Astrocyte of the spinal cord (primary cell): ENCODE results near the gene RGSL1.

Source experiments
- DNase-seq: peaks from one replicate; pipeline ENCODE4 v3.0.0; 2011; ENCODE audit warnings: low read depth, low spot score
- H3K4me3 ChIP-seq: 2 replicates; pipeline ENCODE4 v1.5.1; 2011; ENCODE audit warnings: low read depth, mild to moderate bottlenecking, low read length, moderate library complexity
- in situ Hi-C: cut with HindIII; loops from 2 replicates; pipeline ENCODE4 v1.10.0; 2017; ENCODE audit warnings: low sequenced_read_pairs
- TF ChIP-seq, protein P1 (sequence below): IDR thresholded peaks from 2 replicates; pipeline ENCODE4 v1.5.1; 2012; ENCODE audit warnings: low read depth, mild to moderate bottlenecking, low read length, inconsistent platforms

Gene RGSL1

DNA sequence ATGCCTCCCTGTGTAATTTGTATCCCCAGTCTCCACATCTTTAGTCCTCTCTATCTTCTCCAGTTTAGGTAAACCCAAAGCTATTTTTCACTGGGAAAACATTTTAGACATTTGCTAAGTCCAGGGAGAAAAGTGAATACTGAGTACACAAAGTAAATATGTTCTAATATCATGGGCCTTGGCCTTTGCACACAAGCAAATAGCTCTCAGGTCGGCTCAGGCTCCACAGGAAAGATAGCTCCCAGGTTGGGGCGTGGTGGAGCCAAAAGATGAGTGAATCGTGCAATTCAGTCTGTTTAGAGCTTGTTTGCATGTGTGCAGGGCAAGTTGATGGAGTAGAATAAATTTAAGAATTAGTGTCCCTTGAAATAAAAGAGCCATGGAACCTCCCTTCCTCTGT, 7.9 kb downstream of the RGSL1 start:
- in situ Hi-C loops = no loop called here
- DNase-seq = no peak
- TF ChIP-seq, protein P1, sequence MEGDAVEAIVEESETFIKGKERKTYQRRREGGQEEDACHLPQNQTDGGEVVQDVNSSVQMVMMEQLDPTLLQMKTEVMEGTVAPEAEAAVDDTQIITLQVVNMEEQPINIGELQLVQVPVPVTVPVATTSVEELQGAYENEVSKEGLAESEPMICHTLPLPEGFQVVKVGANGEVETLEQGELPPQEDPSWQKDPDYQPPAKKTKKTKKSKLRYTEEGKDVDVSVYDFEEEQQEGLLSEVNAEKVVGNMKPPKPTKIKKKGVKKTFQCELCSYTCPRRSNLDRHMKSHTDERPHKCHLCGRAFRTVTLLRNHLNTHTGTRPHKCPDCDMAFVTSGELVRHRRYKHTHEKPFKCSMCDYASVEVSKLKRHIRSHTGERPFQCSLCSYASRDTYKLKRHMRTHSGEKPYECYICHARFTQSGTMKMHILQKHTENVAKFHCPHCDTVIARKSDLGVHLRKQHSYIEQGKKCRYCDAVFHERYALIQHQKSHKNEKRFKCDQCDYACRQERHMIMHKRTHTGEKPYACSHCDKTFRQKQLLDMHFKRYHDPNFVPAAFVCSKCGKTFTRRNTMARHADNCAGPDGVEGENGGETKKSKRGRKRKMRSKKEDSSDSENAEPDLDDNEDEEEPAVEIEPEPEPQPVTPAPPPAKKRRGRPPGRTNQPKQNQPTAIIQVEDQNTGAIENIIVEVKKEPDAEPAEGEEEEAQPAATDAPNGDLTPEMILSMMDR = no peak
- no peak overlapping the region for H3K4me3 ChIP-seq

- in situ Hi-C loops = no loop called here
- TF ChIP-seq, protein P1 = no peak
- DNase-seq = no peak
- H3K4me3 ChIP-seq = no peak overlapping the region
Observed at GRCh38 chr1:182459949-182460348, 10.0 kb downstream of the RGSL1 start.

DNA sequence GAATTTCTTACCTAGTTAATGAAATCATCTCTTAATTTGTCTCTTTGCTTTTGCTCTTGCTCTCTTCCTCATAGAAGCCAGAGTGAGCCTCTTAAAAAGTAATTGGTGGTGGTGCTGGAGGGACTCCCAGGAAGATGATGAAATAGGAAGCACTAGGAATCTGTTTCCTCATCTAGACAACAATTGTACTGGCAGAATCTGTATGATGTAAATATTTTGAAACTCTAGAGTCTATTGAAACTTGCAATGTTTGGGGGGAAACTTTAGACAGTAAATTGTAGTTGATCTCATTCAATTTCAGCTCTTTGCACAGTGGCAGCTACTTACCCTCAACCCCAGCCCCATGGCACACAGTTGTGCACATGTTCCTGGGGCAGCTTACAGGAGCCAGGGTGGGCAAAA, 10.6 kb downstream of the RGSL1 start:
- DNase-seq = no peak
- in situ Hi-C loops = no loop called here
- TF ChIP-seq, protein P1 = no peak
- H3K4me3 ChIP-seq = no peak overlapping the region

DNA sequence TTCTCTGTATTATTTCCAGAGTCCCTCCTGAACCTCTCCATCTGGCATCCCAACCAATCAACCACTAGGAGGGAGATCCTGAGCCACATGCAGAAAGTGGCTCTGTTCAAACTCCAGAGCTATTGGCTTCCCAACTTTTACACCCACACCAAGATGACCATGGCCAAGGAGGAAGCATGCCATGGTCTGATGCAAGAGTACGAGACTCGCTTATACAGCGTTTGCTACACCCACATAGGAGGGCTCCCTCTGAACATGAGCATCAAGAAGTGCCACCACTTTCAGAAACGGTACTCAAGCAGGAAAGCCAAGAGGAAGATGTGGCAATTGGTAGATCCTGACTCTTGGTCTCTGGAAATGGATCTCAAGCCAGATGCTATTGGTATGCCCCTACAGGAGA, 23.6 kb downstream of the RGSL1 start:
- TF ChIP-seq, protein P1 = no peak
- in situ Hi-C loops = no loop called here
- H3K4me3 ChIP-seq = no peak overlapping the region
- no peak for DNase-seq

DNA sequence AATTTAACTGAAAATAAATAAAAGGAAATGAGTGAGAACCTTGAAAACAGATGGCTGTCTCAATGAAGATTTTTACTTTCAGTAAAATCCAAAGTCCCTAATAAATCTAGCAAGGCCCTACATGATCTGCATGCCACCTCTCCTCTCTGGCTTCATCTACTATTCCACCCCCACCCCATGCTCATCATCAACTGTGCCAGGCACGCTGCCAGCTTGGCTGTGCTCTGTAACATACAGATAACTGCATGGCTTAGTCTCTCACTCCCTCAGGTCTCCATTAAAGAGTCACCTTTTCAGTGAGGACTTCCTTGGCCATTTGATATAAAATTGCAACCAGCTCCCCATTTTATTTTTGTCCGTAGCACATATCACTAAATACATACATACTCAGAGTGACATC, 26.7 kb downstream of the RGSL1 start:
- TF ChIP-seq, protein P1 = no peak
- H3K4me3 ChIP-seq = no peak overlapping the region
- in situ Hi-C loops = no loop called here
- no peak for DNase-seq

DNA sequence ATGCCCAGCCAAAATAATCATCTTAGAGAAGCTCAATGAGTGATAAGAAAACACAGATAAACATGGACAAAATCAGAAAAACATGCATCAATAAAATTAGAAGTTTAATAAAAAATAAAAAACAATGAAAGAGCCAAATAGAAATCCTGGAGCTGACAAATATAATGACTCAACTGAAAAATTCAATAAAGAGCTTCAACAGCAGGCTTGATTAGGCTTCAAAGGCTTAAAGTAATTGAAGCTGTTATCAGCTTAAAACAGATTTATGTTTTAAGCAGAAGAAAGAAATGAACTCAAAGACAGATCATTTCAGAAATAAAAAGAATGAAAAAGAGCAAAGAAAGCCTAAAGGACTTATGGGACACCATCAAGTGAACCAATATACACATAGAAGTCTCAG, 28.3 kb downstream of the RGSL1 start:
- in situ Hi-C loops = no loop called here
- TF ChIP-seq, protein P1 = no peak
- DNase-seq = no peak
- H3K4me3 ChIP-seq = no peak overlapping the region

DNA sequence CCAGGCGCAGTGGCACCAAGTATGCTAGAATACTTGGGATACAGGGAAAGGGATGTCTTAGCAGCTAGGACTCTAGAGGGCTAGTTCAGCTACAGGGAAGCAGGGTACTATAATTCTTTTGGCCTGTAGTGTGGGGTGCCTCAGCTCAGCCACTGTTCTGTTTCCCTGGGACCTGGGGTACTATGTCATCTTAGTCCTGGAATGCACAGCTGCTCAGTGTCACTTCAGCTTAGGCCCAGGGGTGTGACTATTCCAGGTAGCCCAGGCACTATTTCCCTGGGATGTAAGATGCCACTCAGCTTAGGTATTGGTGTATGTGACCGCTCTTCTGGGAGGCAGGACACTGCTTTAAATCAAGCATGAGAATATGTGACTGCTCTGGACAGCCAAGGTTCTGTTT, 34.1 kb downstream of the RGSL1 start:
- no peak for DNase-seq
- in situ Hi-C loops = no loop called here
- H3K4me3 ChIP-seq = no peak overlapping the region
- TF ChIP-seq, protein P1 = no peak
